Colonic mucosa (tissue), 4 donors: ENCODE results near the gene TSTD2. TPM values are rescaled to one million over a fixed set of nuclear protein-coding genes. Genes with fewer than 3 reads are reported as not detected.

ENCODE experiments used
- DNase-seq: peaks from one replicate; pipeline ENCODE4 v3.0.0-alpha.2; 2020
- H3K27ac ChIP-seq: fragments of 200-600 bp; one replicate; pipeline ENCODE4 v1.8.0; 2021
- H3K27me3 ChIP-seq: fragments of 200-600 bp; one replicate; pipeline ENCODE4 v1.8.0; 2021
- H3K36me3 ChIP-seq: fragments of 200-600 bp; one replicate; pipeline ENCODE4 v1.8.0; 2021
- H3K4me1 ChIP-seq: fragments of 200-600 bp; one replicate; pipeline ENCODE4 v1.8.0; 2021; ENCODE audit warnings: mild to moderate bottlenecking
- H3K4me3 ChIP-seq: fragments of 200-600 bp; one replicate; pipeline ENCODE4 v1.8.0; 2021
- H3K9ac ChIP-seq, 2 donors: one replicate each; pipeline ENCODE4 v1.7.0; 2013; ENCODE audit warnings: control low read depth in 2 of 2, low read depth in 2 of 2, low read length in 2 of 2
- H3K9me3 ChIP-seq: fragments of 200-600 bp; one replicate; pipeline ENCODE4 v1.8.0; 2021
- CTCF ChIP-seq: fragments of 200-600 bp; IDR thresholded peaks from one replicate; pipeline ENCODE4 v1.8.0; 2022; ENCODE audit warnings: antibody characterized with exemption, mild to moderate bottlenecking
- intact Hi-C: fragments of 100-400 bp; cut with DNase I; formaldehyde crosslinking; loops from one replicate; pipeline ENCODE4 v1.14.1; 2022
- total RNA-seq, 2 donors: library from RNA; stranded (reverse); fragmentation: NEBNext Ultra II Directional in 1 of 2; extraction: Animal tissue kit (Norgen Biotek cat#: 25700) in 1 of 2; gene quantifications; one replicate each; pipeline ENCODE4 v1.2.1, GENCODE V29; 2021
- donor health status: healthy.
- donor health status: DM: no; HTN: no; CAD: no.
- donor health status: DM: no; HTN: no; CAD: no.

TSTD2 gene
- total RNA-seq, 2 donors from 2014 or later = 14.7 to 17.5 TPM

- no peak for TF ChIP-seq CTCF
- H3K27me3 ChIP-seq = no peaks in the 10 kb centered on the region
- no peak for DNase-seq
- H3K9me3 ChIP-seq = no peaks in the 10 kb centered on the region
- no peaks in the 10 kb centered on the region for H3K4me1 ChIP-seq
- H3K36me3 ChIP-seq = peaks cover 6% of the 10 kb centered on the region
- no peak overlapping the region for H3K27ac ChIP-seq
- H3K4me3 ChIP-seq = no peak overlapping the region
- intact Hi-C loops = no loop called here
- no peak overlapping the region for H3K9ac ChIP-seq
These were observed 28.1 kb downstream of the TSTD2 start for GRCh38 chr9:97604901-97605645.

- no peak for TF ChIP-seq CTCF
- no peaks in the 10 kb centered on the region for H3K4me1 ChIP-seq
- intact Hi-C loops = no loop called here
- no peak overlapping the region for H3K4me3 ChIP-seq
- H3K27me3 ChIP-seq = no peaks in the 10 kb centered on the region
- no peak for DNase-seq
- no peak overlapping the region for H3K9ac ChIP-seq
- H3K9me3 ChIP-seq = no peaks in the 10 kb centered on the region
- no peak overlapping the region for H3K27ac ChIP-seq
- peaks cover 6% of the 10 kb centered on the region for H3K36me3 ChIP-seq
These were observed 30.7 kb downstream of the TSTD2 start for GRCh38 chr9:97602430-97602829.

- peaks cover 6% of the 10 kb centered on the region for H3K36me3 ChIP-seq
- DNase-seq = no peak
- no peak overlapping the region for H3K27ac ChIP-seq
- H3K4me3 ChIP-seq = no peak overlapping the region
- H3K9ac ChIP-seq = no peak overlapping the region
- no peaks in the 10 kb centered on the region for H3K4me1 ChIP-seq
- intact Hi-C loops = no loop called here
- TF ChIP-seq CTCF = no peak
- no peaks in the 10 kb centered on the region for H3K9me3 ChIP-seq
- no peaks in the 10 kb centered on the region for H3K27me3 ChIP-seq
These were observed 31.8 kb downstream of the TSTD2 start for GRCh38 chr9:97601228-97601898.

GRCh38 chr9:97600531-97601227 lies 32.5 kb downstream of the TSTD2 start:
- TF ChIP-seq CTCF = no peak
- H3K36me3 ChIP-seq = peaks cover 6% of the 10 kb centered on the region
- no peak overlapping the region for H3K9ac ChIP-seq
- no peak overlapping the region for H3K27ac ChIP-seq
- H3K9me3 ChIP-seq = no peaks in the 10 kb centered on the region
- H3K4me3 ChIP-seq = no peak overlapping the region
- DNase-seq = no peak
- H3K27me3 ChIP-seq = no peaks in the 10 kb centered on the region
- no peaks in the 10 kb centered on the region for H3K4me1 ChIP-seq
- intact Hi-C loops = no loop called here

- H3K4me3 ChIP-seq = no peak overlapping the region
- no peak for DNase-seq
- intact Hi-C loops = loop anchor here (5.0 kb wide), 1 partner anchor 132 kb away; no protein-coding TSS in a partner anchor
- H3K9ac ChIP-seq = no peak overlapping the region
- H3K27me3 ChIP-seq = no peaks in the 10 kb centered on the region
- H3K9me3 ChIP-seq = no peaks in the 10 kb centered on the region
- peaks cover 5% of the 10 kb centered on the region for H3K36me3 ChIP-seq
- H3K27ac ChIP-seq = no peak overlapping the region
- no peak for TF ChIP-seq CTCF
- no peaks in the 10 kb centered on the region for H3K4me1 ChIP-seq
These were observed 33.8 kb downstream of the TSTD2 start for GRCh38 chr9:97599314-97599846.
